H54 (cell line): ENCODE data around the gene DTHD1.

ENCODE experiments used
- DNase-seq: peaks from one replicate; pipeline ENCODE4 v3.0.0; 2011; ENCODE audit warnings: low spot score, mixed read lengths; ENCODE audit not compliant: insufficient read length
- FAIRE-seq: peaks from 3 replicates; lab custom pipeline; 2011; peaks lifted over from hg19 to GRCh38; lab: Jason Lieb, UNC
- POLR2A ChIP-seq: IDR thresholded peaks from 2 replicates; pipeline ENCODE4 v1.6.1; 2011; ENCODE audit warnings: low read depth, mild to moderate bottlenecking, low read length

The DTHD1 gene

GRCh38 chr4:36285784-36286480, 4.5 kb downstream of the DTHD1 start:
- TF ChIP-seq POLR2A, result no peak
- FAIRE-seq (peak; percentile 74), DNase-seq (no peak)

- FAIRE-seq (no peak), DNase-seq (no peak)
- TF ChIP-seq POLR2A, result no peak
These were observed 5.1 kb downstream of the DTHD1 start for GRCh38 chr4:36286481-36286871.

GRCh38 chr4:36288731-36289426, 7.5 kb downstream of the DTHD1 start:
- FAIRE-seq, result peak; percentile 27
- no peak for DNase-seq
- no peak for TF ChIP-seq POLR2A

- no peak for DNase-seq
These were observed 9.2 kb downstream of the DTHD1 start for GRCh38 chr4:36290641-36291040.

GRCh38 chr4:36292556-36293188, 11.3 kb downstream of the DTHD1 start:
- TF ChIP-seq POLR2A, result no peak
- FAIRE-seq, result no peak
- no peak for DNase-seq

More at GRCh38 chr4:36290641-36291040, 9.2 kb downstream of the DTHD1 start:
- no peak for TF ChIP-seq POLR2A
- no peak for FAIRE-seq

- no peak for TF ChIP-seq POLR2A
- DNase-seq, result no peak
- no peak for FAIRE-seq
These were observed 19.7 kb downstream of the DTHD1 start for GRCh38 chr4:36301127-36301526.

- no peak for FAIRE-seq
These were observed 22.2 kb downstream of the DTHD1 start for GRCh38 chr4:36303426-36304137.

GRCh38 chr4:36304138-36304681, 22.8 kb downstream of the DTHD1 start:
- DNase-seq (no peak), FAIRE-seq (no peak)
- no peak for TF ChIP-seq POLR2A

More at GRCh38 chr4:36303426-36304137, 22.2 kb downstream of the DTHD1 start:
- no peak for DNase-seq
- no peak for TF ChIP-seq POLR2A

- FAIRE-seq (no peak), DNase-seq (no peak)
- no peak for TF ChIP-seq POLR2A
These were observed 26.7 kb downstream of the DTHD1 start for GRCh38 chr4:36308150-36308549.

GRCh38 chr4:36310216-36310615, 28.8 kb downstream of the DTHD1 start:
- TF ChIP-seq POLR2A, result no peak
- no peak for DNase-seq
- FAIRE-seq, result no peak

- DNase-seq, result no peak
- no peak for TF ChIP-seq POLR2A
- FAIRE-seq, result no peak
These were observed 29.4 kb downstream of the DTHD1 start for GRCh38 chr4:36310793-36311192.

GRCh38 chr4:36312511-36312910, 31.1 kb downstream of the DTHD1 start:
- FAIRE-seq, result no peak
- TF ChIP-seq POLR2A, result no peak
- no peak for DNase-seq

GRCh38 chr4:36313301-36313700, 31.9 kb downstream of the DTHD1 start:
- DNase-seq (no peak), FAIRE-seq (no peak)
- TF ChIP-seq POLR2A, result no peak
